MV-4-11 (cell line): ENCODE measurements around the gene DCBLD2.
A peak's percentile ranks its signal among the peaks of the same experiment; 100 is the strongest.

Experiments used
- DNase-seq: peaks from one replicate; lab custom pipeline; 2025; lab: John Stamatoyannopoulos, UW

Gene DCBLD2

GRCh38 chr3:98793971-98794370 lies 107.5 kb downstream of the DCBLD2 start:
- DNase-seq, result no peak

- DNase-seq, result no peak
Measured at GRCh38 chr3:98791341-98792325, 109.9 kb downstream of the DCBLD2 start.

- DNase-seq, result no peak
Measured at GRCh38 chr3:98788651-98789050, 112.8 kb downstream of the DCBLD2 start.

GRCh38 chr3:98787181-98787580 lies 114.3 kb downstream of the DCBLD2 start:
- no peak for DNase-seq

- peak; percentile 97 for DNase-seq
Measured at GRCh38 chr3:98786364-98787006, 115.0 kb downstream of the DCBLD2 start.

- DNase-seq, result peak; percentile 87
Measured at GRCh38 chr3:98784666-98785600, 116.6 kb downstream of the DCBLD2 start.

- peak; percentile 13 for DNase-seq
Measured at GRCh38 chr3:98784042-98784441, 117.5 kb downstream of the DCBLD2 start.

- no peak for DNase-seq
Measured at GRCh38 chr3:98782824-98783500, 118.5 kb downstream of the DCBLD2 start.

- no peak for DNase-seq
Measured at GRCh38 chr3:98780343-98780742, 121.2 kb downstream of the DCBLD2 start.

GRCh38 chr3:98779541-98780335 lies 121.8 kb downstream of the DCBLD2 start:
- no peak for DNase-seq

- peak; percentile 82 for DNase-seq
Measured at GRCh38 chr3:98778852-98779413, 122.6 kb downstream of the DCBLD2 start.

GRCh38 chr3:98778383-98778782 lies 123.1 kb downstream of the DCBLD2 start:
- DNase-seq, result peak; percentile 88

- DNase-seq, result no peak
Measured at GRCh38 chr3:98777801-98778220, 123.7 kb downstream of the DCBLD2 start.

- DNase-seq, result no peak
Measured at GRCh38 chr3:98777286-98777685, 124.2 kb downstream of the DCBLD2 start.

GRCh38 chr3:98776140-98776493 lies 125.4 kb downstream of the DCBLD2 start:
- peak; percentile 39 for DNase-seq

- no peak for DNase-seq
Measured at GRCh38 chr3:98775459-98776139, 125.9 kb downstream of the DCBLD2 start.

GRCh38 chr3:98772022-98772421 lies 129.5 kb downstream of the DCBLD2 start:
- DNase-seq, result no peak

- DNase-seq, result no peak
Measured at GRCh38 chr3:98770261-98771039, 131.0 kb downstream of the DCBLD2 start.

GRCh38 chr3:98769448-98769847 lies 132.0 kb downstream of the DCBLD2 start:
- DNase-seq, result peak; percentile 9
